CD4-positive, alpha-beta T cell treated with Interleukin-15 for 4 hours (primary cell): ENCODE data around the gene STAT6.

Experiments used
- DNase-seq: peaks from one replicate; pipeline ENCODE4 v3.0.0-alpha.2; 2020; ENCODE audit warnings: low spot score

Gene STAT6

GRCh38 chr12:57099766-57100165 lies 11.4 kb downstream of the STAT6 start:
- no peak for DNase-seq

DNA sequence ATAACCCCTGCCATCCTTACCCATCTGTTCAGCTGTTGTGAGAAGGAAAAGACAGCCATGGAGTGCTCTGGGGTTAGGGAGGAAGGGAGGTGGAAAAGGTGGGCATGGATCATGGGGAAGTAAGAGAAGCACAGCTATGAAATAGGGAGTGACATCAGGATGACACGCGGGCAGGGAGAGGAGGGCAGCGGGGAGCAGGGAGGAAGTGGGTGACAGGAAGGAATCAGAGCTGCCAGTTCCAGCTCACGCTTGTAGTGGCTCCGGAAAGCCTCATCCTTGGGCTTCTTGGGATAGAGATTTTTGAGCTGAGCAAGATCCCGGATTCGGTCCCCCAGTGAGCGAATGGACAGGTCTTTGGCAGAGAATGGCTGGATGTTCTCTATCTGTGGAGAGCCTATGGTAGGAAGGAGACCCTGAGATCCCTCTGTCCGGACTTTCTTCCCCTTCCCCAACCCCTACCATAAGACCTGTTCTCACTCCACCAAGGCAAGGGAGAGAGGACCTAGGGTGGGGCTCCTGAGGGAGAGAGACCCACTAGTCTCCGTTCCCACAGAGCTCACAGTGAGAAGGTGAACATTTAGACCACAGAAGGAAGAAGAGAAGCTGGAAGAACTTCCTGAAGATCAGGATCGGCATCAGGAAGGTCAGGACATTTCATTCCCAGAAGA lies 12.0 kb downstream of the STAT6 start:
- no peak for DNase-seq

- no peak for DNase-seq
These were observed 12.6 kb downstream of the STAT6 start for GRCh38 chr12:57098546-57098945.

- DNase-seq = no peak
These were observed 13.7 kb downstream of the STAT6 start for GRCh38 chr12:57097554-57097835.

- DNase-seq = no peak
These were observed 14.2 kb downstream of the STAT6 start for GRCh38 chr12:57096748-57097553.

DNA sequence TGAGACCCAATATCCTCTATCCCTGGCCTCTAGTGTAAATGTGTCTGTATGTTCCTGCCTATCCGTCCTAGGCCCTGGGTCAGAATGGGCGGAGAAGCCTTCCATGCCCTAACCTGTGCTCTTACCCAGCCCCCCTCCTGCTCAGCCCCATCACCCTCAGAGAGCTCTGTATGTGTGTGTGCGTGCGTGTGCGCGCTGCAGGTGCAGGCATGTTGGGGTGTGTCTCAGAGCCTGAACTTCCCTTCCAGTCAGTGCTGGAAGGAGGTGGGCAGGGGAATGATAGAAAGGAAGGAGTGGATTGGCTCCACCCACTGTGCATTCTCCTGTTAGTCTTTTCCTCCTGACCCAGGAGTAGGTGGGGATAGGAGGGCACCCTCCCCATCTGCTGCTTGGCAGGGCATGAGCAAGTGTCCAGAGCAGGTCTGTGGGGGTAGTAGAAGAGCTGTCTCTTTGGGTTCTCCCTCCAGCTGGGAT lies 15.0 kb downstream of the STAT6 start:
- DNase-seq = no peak

GRCh38 chr12:57095440-57095839 lies 15.7 kb downstream of the STAT6 start:
- no peak for DNase-seq

GRCh38 chr12:57094208-57095160 lies 16.7 kb downstream of the STAT6 start:
- no peak for DNase-seq

DNA sequence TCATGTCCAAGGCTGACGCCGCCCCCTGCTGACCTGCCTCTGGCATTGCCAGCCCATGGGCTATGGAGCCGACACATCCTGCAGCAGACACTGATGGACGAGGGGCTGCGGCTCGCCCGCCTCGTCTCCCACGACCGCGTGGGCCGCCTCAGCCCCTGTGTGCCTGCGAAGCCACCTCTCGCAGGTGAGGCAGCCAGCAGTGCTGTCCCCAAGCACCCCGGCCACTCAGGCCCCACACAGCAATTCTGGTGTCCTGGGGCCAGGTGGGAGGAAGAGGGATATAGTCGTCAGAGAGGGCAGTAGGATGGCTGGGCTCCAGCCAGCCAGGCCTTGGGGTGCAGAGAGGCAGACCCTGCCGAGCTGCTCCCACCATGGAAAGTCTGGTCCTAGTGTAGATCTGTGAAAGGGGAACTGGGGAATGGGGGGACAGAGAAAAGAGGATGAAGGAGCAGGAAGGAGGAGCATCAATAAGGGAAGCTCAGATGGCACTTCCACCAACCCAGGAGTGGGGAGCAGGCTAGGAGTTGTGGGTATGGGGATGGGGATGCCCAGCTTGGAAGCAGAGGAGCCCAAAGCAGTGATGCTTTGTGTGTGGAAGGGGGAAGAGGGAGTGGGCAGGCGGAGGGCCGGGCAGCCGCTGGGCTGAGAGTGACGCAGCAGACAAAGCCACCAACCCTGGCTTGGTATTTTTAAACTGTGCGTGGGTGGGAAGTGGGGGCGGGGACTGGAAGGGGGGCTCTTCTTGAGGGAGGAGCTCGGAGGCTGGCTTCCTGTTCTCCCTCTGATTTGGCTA lies 17.6 kb downstream of the STAT6 start:
- DNase-seq = peak; percentile 53

GRCh38 chr12:57092876-57093414 lies 18.2 kb downstream of the STAT6 start:
- DNase-seq = no peak

DNA sequence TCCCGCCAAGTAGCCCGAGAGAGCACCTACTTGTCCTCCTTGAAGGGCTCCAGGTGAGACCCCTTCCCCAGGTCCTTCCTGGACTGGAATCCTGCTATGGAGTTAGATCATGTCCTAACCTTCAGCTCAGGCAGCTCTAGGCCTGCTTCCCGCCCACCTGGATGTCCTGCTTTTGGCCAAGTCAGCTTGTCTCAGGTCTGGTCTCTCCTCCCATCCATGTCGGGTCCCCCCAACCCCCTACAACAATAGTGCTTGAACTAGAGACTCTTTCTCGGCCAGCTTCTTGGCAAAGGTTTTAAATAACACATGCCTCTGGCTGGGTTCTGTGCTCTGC lies 18.7 kb downstream of the STAT6 start:
- no peak for DNase-seq

- DNase-seq = no peak
These were observed 19.3 kb downstream of the STAT6 start for GRCh38 chr12:57091638-57092528.

GRCh38 chr12:57090924-57091637 lies 20.1 kb downstream of the STAT6 start:
- DNase-seq = no peak

GRCh38 chr12:57090490-57090889 lies 20.7 kb downstream of the STAT6 start:
- DNase-seq = no peak

DNA sequence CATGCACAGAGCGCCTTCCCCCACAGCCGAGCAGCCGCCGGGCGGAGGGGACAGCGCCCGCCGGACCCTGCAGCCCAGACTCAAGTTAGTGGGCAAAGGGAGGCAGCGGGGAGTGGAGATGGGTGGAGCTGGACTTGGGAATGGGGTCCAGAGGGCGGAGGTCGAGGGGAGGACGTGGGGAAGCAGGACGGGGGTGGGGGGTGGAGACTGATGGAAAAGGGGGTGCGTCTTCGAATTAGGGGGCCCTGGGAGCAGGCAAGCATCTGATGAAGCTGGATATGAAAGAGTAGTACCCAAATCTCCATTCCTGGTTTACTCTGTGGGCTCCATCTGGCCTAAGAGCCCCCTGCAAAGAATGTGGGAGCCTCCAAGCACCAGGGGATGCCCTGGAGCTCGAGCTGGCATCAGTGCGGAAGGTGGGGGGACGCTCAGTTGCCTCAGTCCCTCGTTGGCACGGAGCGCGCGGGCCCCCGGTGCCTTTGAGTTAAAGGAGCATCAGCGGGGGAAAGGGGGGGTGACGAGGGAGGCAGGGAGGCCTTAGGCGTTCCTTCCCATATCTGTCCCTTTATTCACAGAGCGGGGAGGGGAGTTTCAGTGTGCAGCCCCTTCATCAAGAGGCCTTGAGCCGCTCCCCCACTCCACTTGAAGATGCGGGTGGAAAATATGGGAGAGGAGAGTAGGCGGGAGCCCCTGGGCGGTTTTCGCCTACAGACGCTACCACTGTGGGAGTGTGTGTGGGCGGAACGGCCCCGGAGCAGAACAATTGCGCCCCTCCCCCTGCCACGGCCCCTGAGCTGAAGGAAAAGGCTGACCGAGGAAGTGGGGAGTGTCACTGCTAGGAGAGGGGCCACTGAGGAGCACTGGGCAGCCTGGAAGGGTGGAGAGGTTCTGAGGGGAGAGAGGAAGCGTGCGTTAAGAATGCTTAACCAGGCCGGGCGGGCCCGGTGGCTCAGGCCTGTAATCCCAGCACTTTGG lies 21.6 kb downstream of the STAT6 start:
- no peak for DNase-seq

DNA sequence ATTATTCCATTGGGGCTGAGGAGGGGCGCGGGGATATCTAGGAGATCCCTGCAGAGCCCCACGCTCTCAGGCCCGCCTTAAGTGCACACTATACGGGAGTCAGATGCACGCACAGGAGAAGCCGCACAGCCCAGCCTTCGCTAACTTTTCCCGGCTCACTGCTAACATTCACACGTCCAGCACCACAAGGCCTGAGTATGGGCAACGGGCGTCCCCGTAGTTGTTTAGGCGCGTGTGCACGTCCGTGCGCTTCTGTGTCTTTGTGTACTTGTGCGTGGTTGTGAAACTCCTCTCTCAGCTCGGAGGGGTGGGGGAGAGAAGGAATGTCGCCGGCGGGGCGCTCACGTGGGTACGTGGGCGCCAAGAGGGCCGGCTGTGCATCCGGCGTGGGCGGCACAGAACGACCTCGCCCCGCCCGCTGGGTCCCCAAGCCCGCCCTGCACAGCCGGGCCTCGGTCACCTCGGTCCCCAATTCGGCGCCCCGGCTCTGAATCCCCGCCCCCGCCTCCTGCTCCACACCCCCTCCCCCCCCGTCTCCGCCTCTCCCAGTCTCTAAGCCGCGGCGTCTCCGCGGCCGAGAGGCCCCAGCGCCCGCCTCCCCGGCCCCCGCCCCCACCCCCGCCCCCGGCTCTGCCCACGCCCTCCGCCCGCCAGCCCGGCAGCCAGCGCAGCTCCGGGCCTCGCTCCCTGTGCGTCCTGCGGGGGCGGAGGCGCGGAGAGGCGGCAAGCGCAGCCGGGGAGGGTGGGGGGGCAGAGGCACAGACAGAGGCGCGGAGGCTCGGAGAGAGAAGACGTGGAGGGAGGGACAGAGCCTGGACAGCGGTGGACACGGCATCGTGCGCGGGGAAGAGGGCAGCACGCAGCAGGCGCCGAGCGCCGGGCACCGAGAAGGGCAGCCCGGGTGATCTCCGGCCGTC lies 22.6 kb downstream of the STAT6 start, which contains the start of gene NAB2:
Gene NAB2 (plus strand): TSS at position 761 of the 917 bp plus-strand sequence. CDS start 158 bp downstream, outside the sequence.
- DNase-seq = peak; percentile 95

DNA sequence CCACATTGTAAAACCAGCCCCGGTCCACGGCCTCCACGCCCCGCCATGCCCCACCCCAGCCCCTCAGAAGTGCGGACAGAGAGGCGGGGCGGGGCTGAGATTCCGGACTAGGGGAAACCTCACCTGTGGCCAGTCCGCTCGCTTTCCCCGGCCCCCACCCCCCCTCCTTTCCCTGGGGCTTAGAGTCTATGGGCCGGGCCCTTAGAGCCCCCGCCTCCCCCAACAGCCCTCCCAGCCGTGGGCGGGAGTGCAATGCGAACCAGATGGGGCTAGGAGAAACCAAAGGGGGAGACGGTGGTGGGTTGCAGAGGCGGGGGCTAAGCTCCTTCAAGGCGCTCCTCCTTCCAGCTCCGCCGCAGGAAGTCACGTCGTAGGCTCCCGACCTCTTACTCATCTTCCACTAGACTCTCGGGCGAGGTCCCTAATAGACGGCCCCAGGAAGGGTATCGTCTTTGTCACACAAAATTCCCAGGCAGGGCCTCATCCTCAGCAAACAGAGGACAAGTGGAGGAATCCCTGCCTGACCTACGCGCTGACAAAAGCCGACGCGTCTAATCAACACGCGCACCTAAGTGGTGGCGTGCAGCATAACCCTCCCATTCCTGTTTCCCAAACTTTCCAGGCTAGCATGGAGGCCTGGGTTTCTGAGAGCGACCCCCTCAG lies 23.3 kb downstream of the STAT6 start:
- peak; percentile 60 for DNase-seq
